ENCODE measurements around the gene SLC13A3. TPM values are rescaled to one million over a fixed set of nuclear protein-coding genes. Genes with fewer than 3 reads are reported as not detected.

SLC13A3 gene
- total RNA-seq, 1 donor from 2014 or later, result 0.12 TPM

DNA sequence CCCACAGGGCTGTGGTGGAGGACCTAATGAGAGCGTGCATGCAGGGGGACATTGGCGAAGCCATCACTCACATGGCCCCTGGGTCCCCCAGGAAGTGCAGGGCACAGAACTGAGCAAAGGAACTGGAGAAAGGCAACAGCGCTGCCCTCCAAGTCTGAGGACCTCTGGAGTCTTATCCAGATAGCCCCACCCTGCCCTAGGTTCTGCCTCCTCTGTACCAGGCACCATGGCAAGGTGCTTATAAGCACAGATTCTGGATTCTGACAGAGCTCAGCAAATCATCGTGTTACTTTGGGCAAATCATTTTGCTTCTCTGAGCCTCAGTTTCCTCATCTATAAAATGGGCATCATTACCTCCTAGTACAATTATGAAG, 44.5 kb downstream of the SLC13A3 start:
- intact Hi-C loops (cut with micrococcal nuclease), result loop anchor here (1.0 kb wide), 1 partner anchor 8 kb away; no protein-coding TSS in a partner anchor

DNA sequence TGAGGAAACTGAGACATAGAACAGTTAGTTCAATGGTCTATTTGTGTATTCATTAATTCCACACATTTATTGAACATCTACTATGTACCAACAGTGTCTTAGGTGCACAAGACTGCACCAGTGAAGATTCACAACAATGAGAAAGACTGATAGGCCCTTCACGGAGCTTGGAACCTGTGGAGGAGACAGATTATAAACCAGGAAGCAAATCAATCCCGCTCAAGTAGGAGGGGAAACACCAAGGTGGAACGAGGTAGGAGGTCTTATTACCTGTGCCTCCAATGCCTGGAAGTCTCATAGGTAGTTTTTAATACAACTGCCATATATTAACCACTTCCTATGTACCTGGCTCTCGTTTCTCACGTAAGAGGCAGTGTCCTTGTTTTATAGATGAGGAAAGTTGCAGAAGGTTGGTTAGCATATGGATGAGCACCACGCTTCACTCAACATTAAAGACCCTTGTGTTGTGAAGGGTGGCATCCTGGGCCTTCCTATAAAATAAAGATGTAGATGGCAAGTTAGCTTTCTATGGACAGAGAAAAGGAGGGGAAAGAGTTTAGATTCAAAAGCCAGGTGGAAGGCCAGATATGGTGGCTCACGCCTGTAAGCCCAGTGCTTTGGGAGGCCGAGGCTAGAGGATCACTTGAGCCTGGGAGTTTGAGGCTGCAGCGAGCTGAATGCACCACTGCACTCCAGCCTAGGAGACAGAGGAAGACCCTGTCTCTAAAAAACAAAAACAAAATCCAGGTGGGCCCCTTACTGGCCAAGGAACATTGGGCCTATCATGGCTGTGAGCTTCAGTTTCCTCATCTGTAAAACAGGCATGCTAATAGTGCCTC, 45.1 kb downstream of the SLC13A3 start:
- intact Hi-C loops (cut with micrococcal nuclease), result no loop called here

DNA sequence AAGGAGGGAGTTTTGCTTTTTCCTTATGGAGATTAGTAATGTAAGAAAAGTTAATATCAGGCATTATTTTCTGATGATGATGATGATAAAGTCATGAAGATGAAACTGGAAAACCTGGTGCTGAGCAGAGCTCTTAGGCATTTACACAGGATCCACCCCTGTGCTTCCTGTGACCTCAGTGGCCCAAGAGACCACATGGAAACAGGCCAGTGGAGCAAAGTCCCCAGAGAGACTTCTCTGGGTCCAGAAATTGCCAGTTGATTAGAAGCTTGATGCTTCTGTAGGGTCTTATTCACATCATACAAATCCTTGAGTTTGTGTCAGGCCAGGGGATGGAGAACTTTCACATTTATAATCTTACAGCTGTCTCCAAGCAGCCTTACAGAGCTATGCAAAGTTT, 46.1 kb downstream of the SLC13A3 start:
- intact Hi-C loops (cut with micrococcal nuclease), result no loop called here

DNA sequence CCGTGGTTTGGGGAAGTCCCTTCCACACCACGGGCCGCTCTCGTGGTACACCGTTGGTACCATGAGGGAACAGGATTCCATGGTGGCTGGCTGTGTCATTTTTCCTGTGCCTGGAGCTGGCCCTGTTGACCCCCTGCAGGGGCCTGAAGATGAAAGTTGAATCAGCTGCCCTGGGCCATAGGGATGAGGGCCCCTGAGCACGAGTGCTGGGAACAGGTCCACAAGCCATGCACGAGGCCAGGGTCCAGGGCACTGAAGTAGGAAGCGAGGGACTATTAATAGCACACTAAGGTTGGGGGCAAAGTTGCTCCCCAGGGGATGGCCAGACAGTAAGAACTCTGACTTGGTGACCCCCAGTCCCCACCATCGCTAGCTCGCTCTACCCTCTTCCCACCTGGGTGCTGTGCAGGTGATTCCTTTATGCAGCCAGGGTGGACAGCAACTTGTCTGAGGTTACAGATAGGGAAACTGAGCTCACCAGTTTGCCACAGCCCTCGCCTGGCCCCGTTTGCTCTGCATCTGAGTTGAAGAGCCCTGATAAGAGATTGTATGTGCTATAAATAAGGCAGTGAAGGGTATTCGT, 46.6 kb downstream of the SLC13A3 start:
- intact Hi-C loops (cut with micrococcal nuclease), result no loop called here

DNA sequence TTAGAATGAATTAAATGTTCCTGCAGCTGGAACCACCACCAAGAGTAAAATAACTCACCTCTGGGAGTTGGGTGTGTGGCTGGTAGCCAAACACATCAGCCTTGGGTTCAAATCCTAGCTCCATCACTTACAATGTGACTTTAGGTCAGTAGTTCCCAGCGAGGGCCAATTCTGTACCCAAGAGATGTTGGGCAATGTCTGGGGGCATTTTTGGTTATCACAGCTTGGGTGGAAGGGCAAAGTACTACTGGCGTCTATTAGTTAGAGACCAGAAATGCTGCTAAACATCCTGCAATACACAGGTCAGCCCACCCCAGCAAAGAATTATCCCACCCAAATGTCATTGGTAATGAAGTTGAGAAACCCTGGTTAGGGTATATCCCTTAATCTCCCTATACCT, 48.8 kb downstream of the SLC13A3 start:
- intact Hi-C loops (cut with micrococcal nuclease), result no loop called here

DNA sequence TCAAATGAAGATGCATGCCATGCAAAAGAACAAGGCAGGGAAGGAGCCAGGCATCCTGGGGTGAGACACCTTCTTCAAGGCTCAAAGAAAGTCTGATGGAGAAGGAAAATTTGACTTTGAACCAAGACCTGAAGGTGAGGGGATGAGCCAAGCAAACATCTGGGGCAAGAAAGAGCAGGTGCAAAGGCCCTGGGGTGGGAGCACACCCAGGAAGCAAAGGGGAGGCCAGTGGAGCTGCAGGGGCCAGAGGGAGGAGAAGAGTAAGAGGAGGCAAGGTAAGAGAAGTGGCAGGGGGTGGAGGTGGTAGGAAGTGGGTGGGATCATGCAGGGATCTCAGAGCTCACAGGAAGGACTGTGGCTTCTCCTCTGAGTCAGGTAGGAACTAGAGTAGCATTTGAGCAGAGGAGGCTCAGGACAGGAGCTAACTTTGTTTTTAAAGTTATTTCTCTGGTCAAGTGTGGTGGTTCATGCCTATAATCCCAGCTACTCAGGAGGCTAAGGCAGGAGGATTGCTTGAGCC, 49.6 kb downstream of the SLC13A3 start:
- intact Hi-C loops (cut with micrococcal nuclease), result no loop called here

DNA sequence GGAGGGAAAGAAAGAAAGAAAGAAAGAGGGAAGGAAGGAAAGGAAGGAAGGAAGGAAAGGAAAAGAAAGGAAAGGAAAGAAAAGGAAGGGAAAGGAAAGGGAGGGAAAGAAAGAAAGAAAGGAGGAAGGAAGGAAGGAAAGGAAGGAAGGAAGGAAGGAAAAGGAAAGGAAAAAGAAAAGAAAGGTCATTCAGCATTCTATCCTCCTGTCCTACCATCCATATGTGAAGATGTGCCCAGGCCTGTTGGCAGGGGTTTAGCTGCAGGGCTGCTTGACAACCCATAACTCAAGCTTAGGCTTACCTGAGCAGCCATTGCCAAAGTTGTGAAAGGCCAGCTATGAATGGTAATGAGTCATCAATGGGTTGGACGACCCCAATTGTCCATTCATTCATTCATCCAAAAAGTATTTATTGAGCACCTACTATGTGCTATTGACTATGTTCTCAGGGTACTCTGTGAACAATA, 50.9 kb downstream of the SLC13A3 start:
- intact Hi-C loops (cut with micrococcal nuclease), result no loop called here

DNA sequence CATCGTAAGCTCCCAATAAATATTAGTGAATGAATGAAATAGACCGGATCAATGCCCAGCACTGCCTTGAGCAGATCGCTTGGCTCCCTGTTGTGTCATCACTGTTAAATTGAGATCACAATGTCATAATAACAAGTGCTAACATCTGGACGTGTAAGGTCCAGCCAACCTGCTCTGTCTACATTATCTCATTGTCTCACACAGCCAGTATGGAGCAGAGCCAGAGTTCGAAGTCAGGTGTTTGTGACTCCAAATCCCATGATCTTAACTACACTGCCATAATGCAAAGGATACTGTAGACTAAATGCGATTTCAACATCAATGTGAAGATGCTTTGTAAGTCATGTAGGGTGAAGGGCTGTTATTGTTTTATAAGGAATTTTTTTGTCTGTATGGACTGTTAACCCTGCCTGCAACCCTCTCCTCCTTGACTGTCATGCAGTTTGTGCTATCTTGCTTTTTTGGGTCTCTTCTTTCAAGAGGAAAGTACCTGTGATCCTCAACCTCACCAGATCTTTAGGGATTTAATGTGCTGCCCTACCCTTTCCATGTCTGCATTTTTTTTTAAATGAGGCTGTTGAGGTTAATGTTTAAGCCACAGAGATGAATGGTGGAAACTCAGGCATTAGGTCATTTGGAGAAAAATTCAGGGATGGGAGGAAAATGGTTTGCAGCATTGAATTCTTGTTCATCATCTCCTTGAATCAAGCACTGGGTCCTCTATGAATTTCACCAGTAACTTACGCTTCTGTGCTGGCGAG, 51.9 kb downstream of the SLC13A3 start:
- intact Hi-C loops (cut with micrococcal nuclease), result loop anchor here (1.0 kb wide), 1 partner anchor 8 kb away; no protein-coding TSS in a partner anchor

DNA sequence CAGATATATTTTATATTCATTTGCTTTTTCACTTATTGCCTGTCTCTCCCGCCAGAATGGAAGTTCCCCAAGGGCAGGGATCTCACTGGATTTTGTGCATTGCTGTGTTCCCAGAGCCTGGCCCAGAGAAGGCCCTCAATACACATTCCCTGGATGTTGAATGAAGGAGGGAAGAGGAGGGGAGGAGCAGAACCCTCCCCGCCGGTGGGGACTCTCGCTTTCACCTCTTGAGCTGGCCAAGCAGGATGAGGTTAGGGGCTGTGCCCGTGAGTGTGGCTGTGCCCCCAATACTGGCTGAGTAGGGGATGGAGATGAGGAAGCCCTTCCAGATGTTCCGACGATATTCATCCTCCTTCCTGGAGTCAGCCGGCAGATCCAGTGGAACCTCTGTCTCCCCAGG, 55.3 kb downstream of the SLC13A3 start:
- intact Hi-C loops (cut with micrococcal nuclease), result no loop called here

DNA sequence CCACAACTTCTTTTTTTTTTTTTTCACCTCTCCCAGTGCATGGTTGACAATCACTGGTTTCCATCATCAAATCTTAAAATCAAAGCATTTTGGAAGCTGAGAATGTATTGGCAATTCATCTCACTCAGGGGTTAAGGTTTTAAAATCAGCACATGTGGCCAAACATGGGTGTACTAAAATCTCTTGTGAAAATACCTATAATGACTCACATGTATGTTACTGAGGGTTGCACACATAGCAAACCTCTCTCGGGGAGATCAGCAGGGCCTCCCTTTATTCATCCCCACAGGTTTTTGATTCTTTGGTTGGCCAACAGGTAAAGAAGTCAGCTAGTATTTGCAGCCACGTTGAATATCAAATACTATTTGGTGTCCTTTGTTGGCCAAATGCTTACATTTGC, 56.5 kb downstream of the SLC13A3 start:
- intact Hi-C loops (cut with micrococcal nuclease), result no loop called here

DNA sequence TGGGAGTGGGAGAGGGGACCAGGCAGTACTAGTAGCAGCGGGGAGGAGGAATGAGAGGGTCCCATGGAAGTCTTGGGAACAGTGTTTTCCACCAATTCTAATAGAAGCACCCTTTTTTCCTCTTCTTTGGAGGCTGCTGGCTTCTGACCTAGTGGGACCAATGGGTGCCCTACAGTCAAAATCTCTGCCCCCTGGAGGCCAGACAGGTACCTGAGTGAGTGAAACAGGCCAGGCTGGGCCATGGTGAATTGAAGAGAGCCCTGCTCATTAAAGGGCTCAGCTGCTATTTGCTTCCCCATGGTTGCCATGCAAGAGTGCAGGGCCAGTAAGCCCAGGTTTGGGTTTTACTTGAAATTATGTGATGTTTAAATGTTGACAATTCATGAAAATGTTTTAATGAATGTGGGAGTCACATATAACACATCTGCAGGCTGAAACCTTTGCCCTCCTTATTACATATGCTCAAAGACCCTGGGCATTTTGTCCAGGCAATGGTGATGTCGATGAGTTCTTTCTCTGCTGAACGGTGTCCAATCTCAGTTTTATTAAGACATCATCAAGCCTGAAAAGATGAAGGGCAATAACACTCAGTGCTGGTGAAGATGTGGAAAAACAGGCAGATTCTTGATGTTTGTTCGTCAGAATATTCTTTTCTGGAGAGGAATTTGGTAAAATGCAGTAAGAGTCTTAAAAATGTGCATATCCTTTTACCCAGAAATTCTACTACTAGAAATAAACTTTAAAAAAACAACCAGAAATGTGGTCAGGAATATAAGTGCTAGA, 58.5 kb downstream of the SLC13A3 start:
- intact Hi-C loops (cut with micrococcal nuclease), result no loop called here

DNA sequence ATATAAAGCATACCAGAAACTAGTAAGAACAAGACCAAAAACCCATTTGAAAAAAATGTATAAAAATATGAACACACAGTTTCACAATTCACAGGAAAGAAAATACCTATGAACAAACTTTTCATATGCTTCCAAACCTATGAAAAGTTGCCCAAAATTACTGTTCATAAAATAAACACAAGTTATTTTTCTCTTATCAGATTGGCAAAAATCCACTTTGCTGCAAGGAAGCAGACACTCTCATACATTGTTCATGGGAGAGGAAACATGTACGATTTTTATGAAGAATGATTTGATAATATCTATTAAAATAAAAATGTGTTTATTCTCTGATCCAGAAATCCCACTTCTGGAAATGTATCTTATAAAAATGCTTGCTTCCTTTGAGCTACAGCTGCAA, 60.8 kb downstream of the SLC13A3 start:
- intact Hi-C loops (cut with micrococcal nuclease), result no loop called here

DNA sequence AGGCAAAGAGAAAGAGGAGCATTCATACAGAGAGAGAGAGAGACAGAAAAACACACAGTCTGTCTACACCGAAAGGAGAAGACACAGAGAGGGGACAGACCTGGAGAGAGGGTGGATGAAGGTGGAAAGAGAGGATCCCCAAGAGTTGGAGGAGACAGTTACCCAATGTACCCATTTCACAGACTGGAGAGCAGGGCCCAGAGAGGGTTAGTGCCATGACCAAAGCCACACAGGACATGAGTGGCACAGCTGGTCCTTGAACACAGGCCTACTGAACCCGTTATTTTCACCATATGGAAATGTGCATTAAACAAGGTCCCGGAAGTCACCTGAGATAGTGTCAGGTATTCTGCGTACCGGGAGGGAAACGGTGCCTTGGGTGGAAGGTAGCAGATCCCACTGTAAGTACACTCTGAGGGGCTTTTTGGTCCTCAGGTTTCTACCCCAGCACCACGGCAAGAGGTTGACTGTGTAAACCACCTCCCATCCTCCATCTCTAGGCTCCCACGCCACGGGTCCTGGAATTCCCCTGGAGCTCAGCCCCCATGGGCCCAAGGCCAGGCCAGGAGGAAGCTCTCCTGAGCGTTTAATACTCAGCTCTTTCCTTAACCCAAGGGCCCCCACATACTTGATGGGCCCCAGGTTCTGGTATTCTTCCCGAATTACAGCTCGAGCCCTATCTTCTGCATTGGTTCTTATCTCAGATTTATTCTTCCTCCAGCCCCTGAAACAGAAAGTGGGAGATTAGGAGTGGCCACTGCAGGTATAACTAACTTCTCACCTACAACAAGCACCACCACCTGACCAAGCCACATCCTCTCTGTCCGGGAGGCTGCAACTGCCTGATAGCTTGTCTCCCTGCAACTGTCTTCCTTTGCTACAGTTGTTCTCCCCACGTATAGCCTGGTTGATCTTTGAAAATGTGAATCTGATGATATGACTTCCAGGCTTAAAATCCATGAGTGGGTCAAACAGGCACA, 62.4 kb downstream of the SLC13A3 start:
- intact Hi-C loops (cut with micrococcal nuclease), result no loop called here

DNA sequence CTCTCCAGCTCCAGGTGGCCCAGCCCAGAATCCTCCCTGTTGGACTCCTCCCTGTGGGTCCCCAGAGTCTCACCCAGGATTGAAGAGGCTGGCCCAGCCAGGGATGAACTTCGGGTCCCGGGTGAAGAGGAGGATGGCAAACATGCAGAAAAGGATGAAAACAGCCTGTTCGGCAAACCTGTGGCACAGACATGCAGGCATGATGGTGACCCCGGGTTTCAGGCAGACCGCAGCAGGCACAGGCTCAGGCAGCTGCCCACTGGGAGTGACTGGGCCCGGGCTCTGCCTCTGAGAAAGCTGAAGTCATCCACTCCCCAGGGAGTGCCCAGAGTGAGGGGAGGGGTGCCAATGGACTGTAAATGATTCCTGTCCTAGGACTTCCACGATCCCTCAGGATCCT, 63.3 kb downstream of the SLC13A3 start:
- intact Hi-C loops (cut with micrococcal nuclease), result no loop called here

DNA sequence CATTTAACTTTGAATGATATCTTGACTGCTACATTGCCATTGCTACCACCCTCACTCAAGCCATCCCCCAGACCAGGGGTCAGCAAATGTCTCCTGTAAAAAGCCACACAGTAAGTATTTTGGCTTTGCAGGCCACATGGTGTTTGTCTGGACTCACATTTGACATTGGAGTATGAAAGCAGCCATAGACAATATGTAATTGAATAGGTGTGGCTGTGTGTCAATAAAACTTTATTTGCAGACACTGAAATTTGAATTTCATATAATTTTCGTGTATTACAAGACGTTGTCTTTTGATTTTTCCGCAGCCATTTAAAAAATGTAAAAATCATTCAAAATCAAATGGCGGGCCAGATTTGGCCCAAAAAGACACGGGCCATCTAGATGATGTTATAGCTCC, 64.5 kb downstream of the SLC13A3 start:
- intact Hi-C loops (cut with micrococcal nuclease), result no loop called here

DNA sequence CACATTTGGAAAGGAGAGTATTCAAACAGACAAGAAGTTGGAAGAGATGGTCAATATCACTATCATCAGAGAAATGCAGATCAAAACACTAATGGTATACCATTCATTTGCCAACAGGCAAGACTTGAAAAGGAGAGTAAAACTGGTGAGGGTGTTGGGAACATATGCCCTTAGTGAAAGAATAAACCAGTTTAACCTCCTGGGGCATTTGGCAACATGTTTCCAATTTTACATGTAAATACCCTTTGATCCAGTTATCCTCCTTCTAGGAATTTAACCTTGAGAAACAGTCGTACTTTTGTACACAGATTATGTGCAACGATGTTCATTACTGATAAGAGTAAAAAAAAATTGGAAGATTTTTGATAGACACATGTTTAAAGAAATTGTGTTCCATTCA, 66.8 kb downstream of the SLC13A3 start:
- intact Hi-C loops (cut with micrococcal nuclease), result no loop called here

DNA sequence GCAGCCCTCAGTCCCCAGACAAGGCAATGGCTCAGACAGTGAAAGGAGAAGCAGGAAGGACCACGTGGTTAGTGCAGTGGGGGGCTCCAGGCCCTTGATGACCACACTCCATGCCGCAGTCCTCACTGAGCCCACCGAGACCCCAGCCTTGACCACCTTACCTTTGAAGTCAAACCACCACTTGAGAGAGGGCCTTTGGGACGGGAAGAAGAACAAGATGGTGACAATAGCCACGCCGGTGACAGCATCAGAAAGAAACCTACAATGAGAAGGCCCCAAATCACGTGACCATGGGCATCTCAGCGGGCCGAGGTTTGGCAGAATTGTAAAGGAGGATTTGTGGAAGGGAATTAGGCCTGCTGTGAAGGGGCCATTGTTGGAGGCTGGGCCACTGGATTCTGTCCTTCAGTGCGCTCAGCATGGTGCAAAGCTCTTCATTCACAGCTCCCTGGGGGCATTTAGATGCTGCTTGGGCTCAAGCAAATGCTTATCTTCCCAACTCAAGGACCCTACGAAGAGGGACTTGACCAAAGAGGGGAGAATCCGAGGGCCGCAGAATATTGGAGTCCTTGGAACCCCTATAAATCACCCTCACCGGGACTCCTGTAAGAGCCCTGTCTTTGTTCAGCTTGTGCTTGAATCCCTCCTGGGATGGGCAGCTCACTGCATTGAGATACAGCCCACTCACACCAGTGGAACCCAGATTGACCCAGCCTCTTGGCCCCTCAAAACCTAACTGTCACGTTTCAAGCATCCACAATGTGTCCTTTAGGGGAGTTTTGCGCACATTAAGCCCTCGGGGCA, 67.6 kb downstream of the SLC13A3 start:
- intact Hi-C loops (cut with micrococcal nuclease), result no loop called here

DNA sequence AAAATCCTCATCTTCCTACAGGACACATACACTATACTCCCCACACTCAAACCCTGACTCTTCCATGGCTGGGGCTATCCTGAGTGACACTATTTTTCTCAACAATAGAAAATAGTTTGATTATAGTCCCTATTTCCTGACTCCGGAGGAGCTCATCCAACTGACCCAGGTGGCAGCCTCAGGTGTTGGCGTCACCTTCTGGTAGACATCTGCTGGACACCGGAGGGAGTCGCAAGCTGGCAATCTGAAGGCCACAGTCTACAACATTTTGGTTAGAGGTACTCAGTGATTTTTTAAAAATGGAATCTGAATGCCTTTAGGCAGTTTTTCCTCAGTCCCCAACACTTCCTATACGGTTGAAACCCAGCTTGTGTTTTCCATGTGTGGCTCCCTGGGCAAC, 68.6 kb downstream of the SLC13A3 start:
- intact Hi-C loops (cut with micrococcal nuclease), result no loop called here

DNA sequence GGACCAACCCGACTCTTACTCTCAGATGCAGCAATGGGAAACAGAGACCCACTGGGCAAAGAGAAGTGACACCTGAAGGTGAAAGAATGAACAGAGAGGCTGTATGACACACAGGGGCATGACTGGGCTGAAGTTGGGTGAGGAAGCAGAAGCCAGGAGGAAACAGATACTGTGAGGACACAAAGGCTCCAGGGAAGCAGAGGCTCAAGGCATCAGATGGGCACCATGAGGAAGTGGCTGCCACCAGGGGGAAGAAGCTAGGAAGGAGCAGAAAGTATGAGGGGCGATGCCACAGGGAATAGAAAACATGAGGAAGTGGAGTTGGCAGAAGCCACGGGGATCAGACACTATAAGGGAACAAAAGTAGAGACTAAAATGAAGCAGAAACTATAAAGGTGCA, 69.9 kb downstream of the SLC13A3 start:
- intact Hi-C loops (cut with micrococcal nuclease), result no loop called here

All from T-helper 1 cell treated with Interleukin-12 subunit alpha and Interleukin-12 subunit beta and Interleukin-4 antibody, amounts not matched to agents 30 ng/mL and 1 ng/mL, for 36 hours (primary cell).